HG03108 (cell line): Measurements from ENCODE around the gene AFAP1L1.
"Not testable (repeated sequence)": the region's sequence is repeated elsewhere in the genome, so short reads cannot be mapped to it uniquely, and the experiment has no call there.

Source experiments
- ATAC-seq: cut with Tn5 transposase; IDR thresholded peaks from one replicate; pipeline ENCODE4 v1.9.1; 2021; ENCODE audit warnings: moderate library complexity; ENCODE audit not compliant: unreplicated experiment

The AFAP1L1 gene

GRCh38 chr5:149387081-149387631 is 115.5 kb downstream of the AFAP1L1 start:
- no peak for ATAC-seq

DNA sequence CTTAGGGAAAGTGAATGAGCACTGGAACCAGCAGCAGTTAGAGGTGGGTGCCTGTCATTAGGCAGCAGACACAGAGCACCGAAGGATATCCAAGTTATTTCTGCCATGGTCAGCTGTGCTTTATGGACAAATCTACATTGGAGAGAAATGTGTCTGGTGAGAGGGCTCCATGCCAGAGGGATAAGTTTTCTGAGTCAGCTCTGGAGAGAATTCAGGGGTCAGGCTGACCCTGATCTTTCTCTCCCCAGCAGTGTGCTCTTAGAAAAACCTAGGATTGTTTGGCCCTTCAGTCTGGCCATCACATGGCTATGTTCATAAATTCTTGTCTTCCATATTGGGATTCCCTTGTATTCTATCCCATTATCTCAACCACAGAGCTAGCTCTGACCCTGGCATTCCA is 116.3 kb downstream of the AFAP1L1 start:
- no peak for ATAC-seq

DNA sequence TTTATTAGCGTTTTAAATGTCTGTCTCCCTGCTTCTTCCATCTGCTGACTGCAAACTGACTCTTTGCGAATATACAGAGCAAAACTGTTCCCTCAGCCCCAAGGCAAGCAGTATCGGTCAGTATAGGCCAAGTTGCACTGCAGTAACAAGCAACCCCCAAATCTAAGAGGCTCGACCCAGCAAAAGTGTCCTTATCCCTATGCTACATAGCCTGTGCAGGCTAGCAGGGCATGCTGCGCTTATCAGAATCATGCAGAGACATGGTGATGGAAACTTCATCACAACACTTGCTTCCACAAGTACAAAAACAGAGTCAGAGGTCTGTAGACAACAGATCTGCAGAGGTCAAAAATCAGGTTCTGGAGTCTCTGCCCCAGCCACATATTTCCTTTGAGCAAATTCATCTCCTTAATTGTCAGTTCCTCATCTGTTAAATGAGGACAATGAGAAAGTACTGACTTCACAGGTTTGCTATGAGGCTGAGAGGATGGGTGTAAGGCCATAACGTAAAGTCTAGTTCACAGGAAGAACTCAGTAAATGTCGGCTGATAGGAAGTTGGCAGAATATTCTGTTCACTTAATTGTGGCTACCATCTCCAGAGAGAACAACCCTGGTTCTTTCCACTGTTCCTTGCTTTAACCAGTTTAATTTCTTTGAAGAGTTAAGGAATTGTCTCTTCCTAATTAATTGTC is 117.0 kb downstream of the AFAP1L1 start:
- no peak for ATAC-seq

- no peak for ATAC-seq
Observed at GRCh38 chr5:149389552-149390495, 118.2 kb downstream of the AFAP1L1 start.

- not testable (repeated sequence) for ATAC-seq
Observed at GRCh38 chr5:149391076-149391475, 119.4 kb downstream of the AFAP1L1 start.
